ENCODE results near the gene PCDHGB5.
"Not testable (repeated sequence)": the region's sequence is repeated elsewhere in the genome, so short reads cannot be mapped to it uniquely, and the experiment has no call there.

Gene PCDHGB5

GRCh38 chr5:141411575-141411974 lies 13.8 kb downstream of the PCDHGB5 start:
- no peak for DNase-seq (ENCODE audit: low read depth in 2 of 2)

DNA sequence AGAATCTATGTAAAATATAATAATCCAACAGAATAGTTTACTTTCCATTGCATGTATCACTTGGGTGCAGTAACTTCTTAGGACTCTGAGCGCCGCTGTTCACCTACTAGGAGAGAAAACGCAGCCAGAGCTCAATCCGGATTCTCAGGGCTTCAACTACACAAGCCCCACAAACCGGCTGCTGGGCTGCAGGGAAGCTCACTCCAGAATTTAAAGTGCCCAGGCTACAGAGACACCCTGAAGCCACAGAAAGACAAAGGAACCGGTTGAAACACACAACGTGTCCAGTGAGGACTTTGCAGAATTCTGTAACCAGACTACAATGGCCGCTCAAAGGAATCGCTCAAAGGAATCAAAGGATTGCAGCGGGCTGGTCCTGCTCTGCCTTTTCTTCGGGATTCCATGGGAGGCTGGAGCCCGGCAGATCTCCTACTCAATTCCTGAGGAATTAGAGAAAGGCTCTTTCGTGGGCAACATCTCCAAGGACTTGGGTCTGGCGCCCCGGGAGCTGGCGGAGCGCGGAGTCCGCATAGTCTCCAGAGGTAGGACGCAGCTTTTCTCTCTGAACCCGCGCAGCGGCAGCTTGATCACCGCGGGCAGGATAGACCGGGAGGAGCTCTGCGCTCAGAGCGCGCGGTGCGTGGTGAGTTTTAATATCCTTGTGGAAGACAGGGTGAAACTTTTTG lies 15.2 kb downstream of the PCDHGB5 start, which contains the start of gene PCDHGA10:
PCDHGA10 (plus strand) TSS at position 134 of the 686 bp plus-strand sequence; CDS start at position 323, 189 bp downstream.
- peak in 1 of 2 donors; percentile 22 for DNase-seq (ENCODE audit: low read depth in 2 of 2)

- DNase-seq (ENCODE audit: low read depth in 2 of 2) = no peak
Observed at GRCh38 chr5:141413540-141414069, 15.9 kb downstream of the PCDHGB5 start.

GRCh38 chr5:141414548-141415274 lies 17.0 kb downstream of the PCDHGB5 start:
- DNase-seq (ENCODE audit: low read depth in 2 of 2) = not testable (repeated sequence)

GRCh38 chr5:141415275-141415618 lies 17.5 kb downstream of the PCDHGB5 start:
- not testable (repeated sequence) for DNase-seq (ENCODE audit: low read depth in 2 of 2)

DNA sequence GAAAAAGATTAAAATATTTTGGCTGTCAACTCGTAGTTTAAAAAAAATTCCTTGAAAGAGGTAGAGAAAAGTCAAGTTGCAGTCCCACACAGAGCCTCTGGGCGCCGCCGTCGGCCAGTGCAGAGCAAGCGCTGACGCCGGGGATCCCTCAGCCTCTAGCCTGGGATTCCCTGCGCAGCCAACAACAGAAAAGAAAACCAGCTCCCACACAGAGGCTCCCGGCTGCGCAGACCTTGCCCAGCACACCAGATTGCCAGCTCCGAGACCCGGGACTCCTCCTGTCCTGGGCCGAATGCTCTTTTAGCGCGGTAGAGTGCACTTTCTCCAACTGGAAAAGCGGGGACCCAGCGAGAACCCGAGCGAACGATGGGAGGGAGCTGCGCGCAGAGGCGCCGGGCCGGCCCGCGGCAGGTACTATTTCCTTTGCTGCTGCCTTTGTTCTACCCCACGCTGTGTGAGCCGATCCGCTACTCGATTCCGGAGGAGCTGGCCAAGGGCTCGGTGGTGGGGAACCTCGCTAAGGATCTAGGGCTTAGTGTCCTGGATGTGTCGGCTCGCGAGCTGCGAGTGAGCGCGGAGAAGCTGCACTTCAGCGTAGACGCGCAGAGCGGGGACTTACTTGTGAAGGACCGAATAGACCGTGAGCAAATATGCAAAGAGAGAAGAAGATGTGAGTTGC lies 19.9 kb downstream of the PCDHGB5 start, which contains the start of gene PCDHGB7:
PCDHGB7 (plus strand) TSS at position 184 of the 679 bp plus-strand sequence; CDS start at position 367, 183 bp downstream.
- not testable (repeated sequence) for DNase-seq (ENCODE audit: low read depth in 2 of 2)

DNA sequence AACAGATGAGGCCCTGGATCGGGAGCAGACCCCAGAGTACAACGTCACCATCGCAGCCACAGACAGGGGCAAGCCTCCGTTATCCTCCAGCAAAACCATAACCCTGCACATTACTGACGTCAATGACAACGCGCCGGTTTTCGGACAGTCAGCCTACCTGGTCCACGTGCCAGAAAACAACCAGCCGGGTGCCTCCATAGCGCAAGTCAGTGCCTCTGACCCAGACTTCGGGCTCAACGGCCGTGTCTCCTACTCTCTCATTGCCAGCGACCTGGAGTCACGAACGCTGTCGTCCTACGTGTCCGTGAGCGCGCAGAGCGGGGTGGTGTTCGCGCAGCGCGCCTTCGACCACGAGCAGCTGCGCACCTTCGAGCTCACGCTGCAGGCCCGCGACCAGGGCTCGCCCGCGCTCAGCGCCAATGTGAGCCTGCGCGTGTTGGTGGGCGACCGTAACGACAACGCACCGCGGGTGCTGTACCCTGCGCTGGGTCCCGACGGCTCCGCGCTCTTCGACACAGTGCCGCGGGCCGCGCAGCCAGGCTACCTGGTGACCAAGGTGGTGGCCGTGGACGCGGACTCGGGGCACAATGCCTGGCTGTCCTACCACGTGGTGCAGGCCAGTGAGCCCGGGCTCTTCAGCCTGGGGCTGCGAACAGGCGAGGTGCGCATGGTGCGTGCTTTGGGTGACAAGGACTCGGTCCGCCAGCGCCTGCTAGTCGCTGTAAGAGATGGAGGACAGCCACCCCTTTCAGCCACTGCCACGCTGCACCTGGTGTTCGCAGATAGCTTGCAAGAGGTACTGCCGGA lies 21.5 kb downstream of the PCDHGB5 start:
- DNase-seq (ENCODE audit: low read depth in 2 of 2) = no peak

GRCh38 chr5:141420855-141421488 lies 23.2 kb downstream of the PCDHGB5 start, which contains the start of gene PCDHGA11:
PCDHGA11 (plus strand) TSS chr5:141421051; CDS start chr5:141421228, 177 bp downstream.
- no peak for DNase-seq (ENCODE audit: low read depth in 2 of 2)

DNA sequence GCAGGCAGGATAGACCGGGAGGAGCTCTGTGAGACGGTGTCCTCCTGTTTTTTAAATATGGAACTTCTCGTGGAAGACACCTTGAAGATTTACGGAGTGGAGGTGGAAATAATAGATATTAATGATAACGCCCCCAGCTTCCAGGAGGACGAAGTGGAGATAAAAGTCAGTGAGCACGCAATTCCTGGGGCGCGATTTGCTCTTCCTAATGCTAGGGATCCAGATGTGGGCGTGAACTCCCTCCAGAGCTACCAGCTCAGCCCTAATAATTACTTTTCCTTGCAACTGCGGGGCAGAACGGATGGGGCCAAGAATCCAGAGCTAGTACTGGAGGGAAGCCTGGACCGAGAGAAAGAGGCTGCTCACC lies 23.7 kb downstream of the PCDHGB5 start:
- DNase-seq (ENCODE audit: low read depth in 2 of 2) = no peak

GRCh38 chr5:141422742-141423291 lies 25.1 kb downstream of the PCDHGB5 start:
- DNase-seq (ENCODE audit: low read depth in 2 of 2) = no peak

DNA sequence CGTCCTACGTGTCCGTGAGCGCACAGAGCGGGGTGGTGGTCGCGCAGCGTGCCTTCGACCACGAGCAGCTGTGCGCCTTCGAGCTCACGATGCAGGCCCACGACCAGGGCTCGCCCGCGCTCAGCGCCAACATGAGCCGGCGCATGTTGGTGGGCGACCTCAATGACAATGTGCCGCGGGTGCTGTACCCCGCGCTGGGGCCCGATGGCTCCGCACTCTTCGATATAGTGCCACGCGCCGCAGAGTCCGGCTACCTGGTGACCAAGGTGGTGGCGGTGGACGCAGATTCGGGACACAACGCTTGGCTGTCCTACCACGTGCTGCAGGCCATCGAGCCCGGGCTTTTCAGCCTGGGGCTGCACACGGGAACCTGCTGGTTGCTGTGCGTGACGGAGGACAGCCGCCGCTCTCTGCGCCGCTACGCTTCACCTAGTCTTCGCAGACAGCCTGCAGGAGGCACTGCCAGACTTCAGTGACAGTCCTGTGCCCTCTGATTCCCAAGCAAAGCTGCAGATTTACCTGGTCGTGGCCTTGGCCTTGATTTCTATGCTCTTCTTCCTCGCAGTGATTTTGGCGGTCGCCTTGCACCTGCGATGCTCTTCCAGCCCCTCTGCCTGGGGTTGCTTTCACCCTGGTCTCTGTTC lies 30.2 kb downstream of the PCDHGB5 start:
- no peak for DNase-seq (ENCODE audit: low read depth in 2 of 2)

- no peak for DNase-seq (ENCODE audit: low read depth in 2 of 2)
Observed at GRCh38 chr5:141430332-141431113, 32.8 kb downstream of the PCDHGB5 start, which contains the start of gene PCDHGA12. PCDHGA12 (plus strand) TSS chr5:141430507; CDS start chr5:141430760, 253 bp downstream.

GRCh38 chr5:141431286-141431685 lies 33.5 kb downstream of the PCDHGB5 start:
- no peak for DNase-seq (ENCODE audit: low read depth in 2 of 2)

DNA sequence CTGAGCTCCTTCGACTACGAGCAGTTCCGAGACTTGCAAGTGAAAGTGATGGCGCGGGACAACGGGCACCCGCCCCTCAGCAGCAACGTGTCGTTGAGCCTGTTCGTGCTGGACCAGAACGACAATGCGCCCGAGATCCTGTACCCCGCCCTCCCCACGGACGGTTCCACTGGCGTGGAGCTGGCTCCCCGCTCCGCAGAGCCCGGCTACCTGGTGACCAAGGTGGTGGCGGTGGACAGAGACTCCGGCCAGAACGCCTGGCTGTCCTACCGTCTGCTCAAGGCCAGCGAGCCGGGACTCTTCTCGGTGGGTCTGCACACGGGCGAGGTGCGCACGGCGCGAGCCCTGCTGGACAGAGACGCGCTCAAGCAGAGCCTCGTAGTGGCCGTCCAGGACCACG lies 34.6 kb downstream of the PCDHGB5 start:
- not testable (repeated sequence) for DNase-seq (ENCODE audit: low read depth in 2 of 2)

DNA sequence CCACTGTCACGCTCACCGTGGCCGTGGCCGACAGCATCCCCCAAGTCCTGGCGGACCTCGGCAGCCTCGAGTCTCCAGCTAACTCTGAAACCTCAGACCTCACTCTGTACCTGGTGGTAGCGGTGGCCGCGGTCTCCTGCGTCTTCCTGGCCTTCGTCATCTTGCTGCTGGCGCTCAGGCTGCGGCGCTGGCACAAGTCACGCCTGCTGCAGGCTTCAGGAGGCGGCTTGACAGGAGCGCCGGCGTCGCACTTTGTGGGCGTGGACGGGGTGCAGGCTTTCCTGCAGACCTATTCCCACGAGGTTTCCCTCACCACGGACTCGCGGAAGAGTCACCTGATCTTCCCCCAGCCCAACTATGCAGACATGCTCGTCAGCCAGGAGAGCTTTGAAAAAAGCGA lies 35.0 kb downstream of the PCDHGB5 start:
- DNase-seq (ENCODE audit: low read depth in 2 of 2) = not testable (repeated sequence)

DNA sequence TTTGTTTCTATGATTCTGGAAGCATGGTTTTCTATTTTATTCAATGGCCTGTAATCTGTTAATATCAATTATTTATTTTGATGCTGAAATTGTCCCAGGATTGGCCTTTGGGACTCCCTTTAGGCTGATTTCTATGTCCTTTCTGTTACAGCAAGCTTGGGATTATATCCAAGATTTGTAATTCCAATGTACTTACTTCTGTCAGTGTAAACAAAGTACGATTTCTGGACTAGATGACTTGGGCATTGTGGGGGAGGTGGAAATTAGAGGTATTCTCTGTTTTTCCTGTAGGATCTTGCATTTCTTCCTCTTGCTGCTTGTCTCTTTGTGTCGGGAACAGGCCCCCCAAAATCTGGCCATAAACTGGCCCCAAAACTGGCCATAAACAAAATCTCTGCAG lies 36.3 kb downstream of the PCDHGB5 start:
- no peak for DNase-seq (ENCODE audit: low read depth in 2 of 2)

- DNase-seq (ENCODE audit: low read depth in 2 of 2) = no peak
Observed at GRCh38 chr5:141437221-141437620, 39.5 kb downstream of the PCDHGB5 start.

- DNase-seq (ENCODE audit: low read depth in 2 of 2) = no peak
Observed at GRCh38 chr5:141439411-141440141, 41.8 kb downstream of the PCDHGB5 start.
